Suprapubic skin (tissue), 4 donors: ENCODE data around the gene WDTC1. TPM values are rescaled to one million over a fixed set of nuclear protein-coding genes. Genes with fewer than 3 reads are reported as not detected.

Source experiments
- DNase-seq, 2 donors: peaks; one replicate each; pipeline ENCODE4 v3.0.0-alpha.2; 2019; ENCODE audit warnings: low spot score in 2 of 2
- H3K27ac ChIP-seq: fragments of 200-600 bp; sonication (generic); one replicate; pipeline ENCODE4 v1.5.1; 2019
- H3K27me3 ChIP-seq: fragments of 200-600 bp; sonication (generic); one replicate; pipeline ENCODE4 v1.5.1; 2019
- H3K36me3 ChIP-seq: fragments of 200-600 bp; sonication (generic); one replicate; pipeline ENCODE4 v1.5.1; 2019
- H3K4me1 ChIP-seq: fragments of 200-600 bp; sonication (generic); one replicate; pipeline ENCODE4 v1.5.1; 2019
- H3K4me3 ChIP-seq: fragments of 200-600 bp; sonication (generic); one replicate; pipeline ENCODE4 v1.5.1; 2019; ENCODE audit warnings: mild to moderate bottlenecking
- H3K9me3 ChIP-seq: fragments of 200-600 bp; sonication (generic); one replicate; pipeline ENCODE4 v1.5.1; 2019
- EP300 ChIP-seq: sonication (generic); formaldehyde crosslinking; IDR thresholded peaks from one replicate; pipeline ENCODE4 v1.6.1; 2017; ENCODE audit warnings: antibody characterized with exemption
- POLR2A ChIP-seq, 2 donors: fragments of 450-650 bp; IDR thresholded peaks; one replicate each; pipeline ENCODE4 v1.6.1; 2017; ENCODE audit warnings: antibody characterized with exemption in 2 of 2, mild to moderate bottlenecking in 2 of 2, moderate library complexity in 2 of 2
- POLR2AphosphoS5 ChIP-seq, 3 donors: sonication (generic); formaldehyde crosslinking; IDR thresholded peaks; one replicate each; pipeline ENCODE4 v1.6.1; 2017; ENCODE audit warnings: antibody characterized with exemption in 3 of 3
- WGBS: methylation state at CpG from one replicate; pipeline ENCODE4 v1.1.5; 2018; 5-methylcytosine and 5-hydroxymethylcytosine counted together
- total RNA-seq, 4 donors: library from RNA; depleted of rRNA; stranded (reverse); fragments of >200 nt; gene quantifications; one replicate each; pipeline ENCODE4 v1.1.0, GENCODE V29; 2016
- TF ChIP-seq, protein P1 (sequence below), 2 donors: fragments of 200-600 bp in 1 of 2; fragments of 450-650 bp in 1 of 2; sonication (generic) in 1 of 2; IDR thresholded peaks; one replicate each; pipeline ENCODE4 v1.5.1; 2016 to 2019; ENCODE audit warnings: antibody characterized with exemption in 2 of 2, mild to moderate bottlenecking in 1 of 2, moderate library complexity in 1 of 2

Gene WDTC1
- total RNA-seq, 4 donors from 2014 or later = 59.6 to 69.7 (median 64.5) TPM

DNA sequence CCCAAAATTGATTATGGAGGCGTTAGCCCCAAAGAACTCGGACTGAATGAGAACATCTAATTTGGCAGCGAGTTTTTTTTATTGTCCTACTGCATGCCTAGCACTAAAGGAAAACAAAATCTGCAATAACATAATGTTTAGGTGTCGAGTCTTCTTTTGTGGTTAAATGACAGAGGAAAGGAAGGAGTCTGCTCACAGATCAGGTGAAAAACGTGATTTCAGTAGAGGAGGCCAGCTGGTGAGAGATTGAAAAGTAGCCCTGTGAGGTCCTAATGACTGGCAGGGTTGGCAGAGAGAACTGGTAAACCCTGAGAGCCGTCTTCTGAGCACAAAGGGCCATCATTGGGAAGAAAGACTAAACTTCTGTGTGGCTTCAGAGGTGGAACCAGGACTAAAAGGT, 24.2 kb downstream of the WDTC1 start:
- no peaks in the 10 kb centered on the region for H3K4me1 ChIP-seq

DNA sequence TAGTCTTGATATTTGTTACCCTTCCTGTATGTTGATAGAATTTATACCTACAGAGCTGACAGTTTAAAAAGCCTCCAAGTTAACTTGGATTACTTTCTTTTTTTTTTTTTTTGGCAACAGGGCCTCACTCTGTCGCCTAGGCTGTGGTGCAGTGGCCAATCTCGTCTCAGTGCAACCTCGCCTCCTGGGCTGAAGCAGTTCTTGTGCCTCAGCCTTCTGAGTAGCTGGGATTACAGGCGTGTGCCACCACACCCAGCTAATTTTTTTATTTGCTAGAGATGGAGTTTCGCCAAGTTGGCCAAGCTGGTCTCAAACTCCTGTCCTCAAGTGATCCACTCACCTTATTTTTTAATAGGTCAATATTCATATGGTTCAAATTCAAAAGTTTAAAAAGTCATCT, 32.7 kb downstream of the WDTC1 start:
- no peak for TF ChIP-seq EP300
- TF ChIP-seq, protein P1, sequence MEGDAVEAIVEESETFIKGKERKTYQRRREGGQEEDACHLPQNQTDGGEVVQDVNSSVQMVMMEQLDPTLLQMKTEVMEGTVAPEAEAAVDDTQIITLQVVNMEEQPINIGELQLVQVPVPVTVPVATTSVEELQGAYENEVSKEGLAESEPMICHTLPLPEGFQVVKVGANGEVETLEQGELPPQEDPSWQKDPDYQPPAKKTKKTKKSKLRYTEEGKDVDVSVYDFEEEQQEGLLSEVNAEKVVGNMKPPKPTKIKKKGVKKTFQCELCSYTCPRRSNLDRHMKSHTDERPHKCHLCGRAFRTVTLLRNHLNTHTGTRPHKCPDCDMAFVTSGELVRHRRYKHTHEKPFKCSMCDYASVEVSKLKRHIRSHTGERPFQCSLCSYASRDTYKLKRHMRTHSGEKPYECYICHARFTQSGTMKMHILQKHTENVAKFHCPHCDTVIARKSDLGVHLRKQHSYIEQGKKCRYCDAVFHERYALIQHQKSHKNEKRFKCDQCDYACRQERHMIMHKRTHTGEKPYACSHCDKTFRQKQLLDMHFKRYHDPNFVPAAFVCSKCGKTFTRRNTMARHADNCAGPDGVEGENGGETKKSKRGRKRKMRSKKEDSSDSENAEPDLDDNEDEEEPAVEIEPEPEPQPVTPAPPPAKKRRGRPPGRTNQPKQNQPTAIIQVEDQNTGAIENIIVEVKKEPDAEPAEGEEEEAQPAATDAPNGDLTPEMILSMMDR (IDR thresholded peaks at IDR 0.05) = no peak
- TF ChIP-seq POLR2A (IDR thresholded peaks at IDR 0.05) = no peak
- no peak for TF ChIP-seq POLR2AphosphoS5 (IDR thresholded peaks at IDR 0.05)
- Histone ChIP-seq H3K4me1 (no peaks in the 10 kb centered on the region), H3K27ac (no peak overlapping the region), H3K4me3 (no peak overlapping the region), H3K36me3 (peaks cover 33% of the 10 kb centered on the region), H3K9me3 (no peaks in the 10 kb centered on the region), H3K27me3 (no peaks in the 10 kb centered on the region)
- DNase-seq = no peak
- WGBS = 50% methylated on average over 5 of the region's 5 CpGs

More for the DNA sequence above, 24.2 kb downstream of the WDTC1 start:
- Histone ChIP-seq H3K27ac (no peak overlapping the region), H3K36me3 (peaks cover 22% of the 10 kb centered on the region), H3K27me3 (no peaks in the 10 kb centered on the region), H3K9me3 (no peaks in the 10 kb centered on the region), H3K4me3 (no peak overlapping the region)
- 70% methylated on average over 6 of the region's 6 CpGs for WGBS
- TF ChIP-seq, protein P1 (IDR thresholded peaks at IDR 0.05) = no peak
- TF ChIP-seq POLR2AphosphoS5 (IDR thresholded peaks at IDR 0.05) (no peak), POLR2A (IDR thresholded peaks at IDR 0.05) (no peak), EP300 (no peak)
- no peak for DNase-seq

DNA sequence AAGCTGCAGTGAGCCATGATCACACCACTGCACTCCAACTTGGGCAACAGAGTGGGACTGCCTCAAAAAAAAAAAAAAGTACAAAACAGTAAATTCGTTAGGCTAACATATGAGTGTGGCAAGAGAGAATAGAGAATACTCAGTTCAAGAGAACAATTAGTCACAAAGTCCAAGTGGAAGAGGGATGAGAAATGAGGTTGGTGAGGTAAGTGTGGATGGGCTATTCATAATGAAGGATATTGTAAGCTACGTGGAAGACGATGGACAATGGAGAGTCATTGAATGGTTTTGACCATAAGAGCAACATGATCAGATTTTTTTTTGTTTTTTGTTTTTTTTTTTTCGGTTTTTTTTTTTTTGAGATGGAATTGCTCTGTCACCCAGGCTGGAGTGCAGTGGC, 34.8 kb downstream of the WDTC1 start:
- no peak overlapping the region for H3K27ac ChIP-seq
- no peaks in the 10 kb centered on the region for H3K27me3 ChIP-seq
- 80% methylated on average over 4 of the region's 4 CpGs for WGBS
- H3K36me3 ChIP-seq = peaks cover 14% of the 10 kb centered on the region
- H3K4me3 ChIP-seq = no peak overlapping the region
- DNase-seq = no peak
- TF ChIP-seq, protein P1 (IDR thresholded peaks at IDR 0.05) = no peak
- TF ChIP-seq EP300 (no peak), POLR2AphosphoS5 (IDR thresholded peaks at IDR 0.05) (no peak), POLR2A (IDR thresholded peaks at IDR 0.05) (no peak)
- H3K9me3 ChIP-seq = no peaks in the 10 kb centered on the region
- H3K4me1 ChIP-seq = peaks cover 3% of the 10 kb centered on the region

DNA sequence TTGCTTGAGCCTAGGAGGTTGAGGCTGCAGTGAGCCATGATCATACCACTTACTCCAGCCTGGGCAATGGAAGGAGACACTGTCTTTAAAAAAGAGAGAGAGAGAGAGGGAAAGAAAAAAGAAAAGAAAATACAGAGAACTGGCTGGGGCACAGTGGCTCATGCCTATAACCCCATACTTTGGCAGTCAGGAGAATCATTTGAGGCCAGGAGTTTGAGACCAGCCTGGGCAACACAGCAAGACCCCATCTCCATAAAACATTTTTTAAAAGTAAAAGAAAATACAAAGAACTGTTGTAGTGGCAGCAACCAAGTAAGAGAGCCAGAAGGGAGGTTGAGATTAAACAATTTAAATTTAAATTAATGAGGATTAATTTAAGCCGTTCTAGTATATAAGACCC, 39.8 kb downstream of the WDTC1 start:
- H3K36me3 ChIP-seq = peaks cover 2% of the 10 kb centered on the region
- WGBS = 62% methylated on average over 1 of the region's 1 CpG

DNA sequence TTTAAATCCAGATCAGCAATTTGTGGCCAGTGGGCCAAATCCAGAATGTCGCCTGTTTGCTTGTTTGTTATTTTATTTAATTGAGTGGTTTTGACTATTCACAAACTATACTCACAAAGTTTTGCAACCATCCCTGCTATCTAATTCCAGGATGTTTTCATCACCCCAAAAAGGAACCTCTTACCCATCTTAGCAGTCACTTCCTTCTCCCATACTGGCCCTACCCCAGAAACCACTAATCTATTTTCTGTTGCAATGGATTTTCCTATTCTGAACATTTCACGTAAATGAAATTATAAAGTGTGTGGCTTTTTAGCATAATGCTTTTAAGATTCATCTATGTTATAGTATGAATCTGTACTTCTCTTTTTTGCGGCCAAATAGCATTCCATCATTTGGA, 41.3 kb downstream of the WDTC1 start:
- no peak for DNase-seq
- TF ChIP-seq, protein P1 (IDR thresholded peaks at IDR 0.05) = no peak
- TF ChIP-seq POLR2A (IDR thresholded peaks at IDR 0.05) = no peak
- no peak for TF ChIP-seq EP300
- TF ChIP-seq POLR2AphosphoS5 (IDR thresholded peaks at IDR 0.05) = no peak
- H3K27ac ChIP-seq = no peak overlapping the region
- WGBS = 62% methylated on average over 3 of the region's 3 CpGs
- peaks cover 4% of the 10 kb centered on the region for H3K36me3 ChIP-seq
- no peaks in the 10 kb centered on the region for H3K27me3 ChIP-seq
- no peak overlapping the region for H3K4me3 ChIP-seq
- no peaks in the 10 kb centered on the region for H3K9me3 ChIP-seq
- peaks cover 3% of the 10 kb centered on the region for H3K4me1 ChIP-seq

More for the DNA sequence above, 39.8 kb downstream of the WDTC1 start:
- Histone ChIP-seq H3K27ac (no peak overlapping the region), H3K27me3 (no peaks in the 10 kb centered on the region), H3K9me3 (no peaks in the 10 kb centered on the region), H3K4me1 (peaks cover 3% of the 10 kb centered on the region), H3K4me3 (no peak overlapping the region)
- no peak for TF ChIP-seq POLR2A (IDR thresholded peaks at IDR 0.05)
- TF ChIP-seq, protein P1 (IDR thresholded peaks at IDR 0.05) = no peak
- no peak for TF ChIP-seq POLR2AphosphoS5 (IDR thresholded peaks at IDR 0.05)
- no peak for TF ChIP-seq EP300
- no peak for DNase-seq
